Breast epithelium (tissue), 4 donors: Measurements from ENCODE around the gene INVS. TPM values are rescaled to one million over a fixed set of nuclear protein-coding genes. Genes with fewer than 3 reads are reported as not detected.

Source experiments
- DNase-seq, 2 donors: peaks; one replicate each; pipeline ENCODE4 v3.0.0-alpha.2; 2019; ENCODE audit warnings: low spot score in 2 of 2
- H3K27ac ChIP-seq, 2 donors: fragments of 200-600 bp; sonication (generic) in 1 of 2; one replicate each; pipeline ENCODE4 v1.5.1; 2016 to 2019; ENCODE audit warnings: mild to moderate bottlenecking in 1 of 2
- H3K27me3 ChIP-seq, 2 donors: fragments of 200-600 bp; sonication (generic) in 1 of 2; one replicate each; pipeline versions ENCODE4 v1.5.1 to v1.6.0; 2017 to 2019; ENCODE audit warnings: control low read depth in 1 of 2, mild to moderate bottlenecking in 1 of 2
- H3K36me3 ChIP-seq: fragments of 200-600 bp; one replicate; pipeline ENCODE4 v1.5.1; 2019
- H3K4me1 ChIP-seq, 2 donors: fragments of 200-600 bp; sonication (generic); one replicate each; pipeline ENCODE4 v1.5.1; 2016 to 2019; ENCODE audit warnings: control low read depth in 1 of 2
- H3K4me3 ChIP-seq, 3 donors: fragments of 200-600 bp; sonication (generic); 1 replicate in 2 of 3; 2 replicates in 1 of 3; pipeline ENCODE4 v1.5.1; 2016 to 2019; ENCODE audit warnings: mild to moderate bottlenecking in 3 of 3, moderate library complexity in 2 of 3
- H3K9me3 ChIP-seq, 2 donors: fragments of 200-600 bp; sonication (generic) in 1 of 2; one replicate each; pipeline ENCODE4 v1.5.1; 2016 to 2019; ENCODE audit warnings: control low read depth in 1 of 2
- POLR2A ChIP-seq: fragments of 450-650 bp; IDR thresholded peaks from one replicate; pipeline ENCODE4 v1.6.1; 2016; ENCODE audit warnings: antibody characterized with exemption, mild to moderate bottlenecking, moderate library complexity
- POLR2AphosphoS5 ChIP-seq, 3 donors: sonication (generic); formaldehyde crosslinking; IDR thresholded peaks; one replicate each; pipeline ENCODE4 v1.6.1; 2017; ENCODE audit warnings: antibody characterized with exemption in 3 of 3
- intact Hi-C: fragments of 100-400 bp; cut with DNase I; formaldehyde crosslinking; loops from one replicate; pipeline ENCODE4 v1.15.1; 2023; ENCODE audit warnings: low total_unique reads
- total RNA-seq, 3 donors: library from RNA; depleted of rRNA; stranded (reverse); fragments of >200 nt; gene quantifications; one replicate each; pipeline ENCODE4 v1.1.0, GENCODE V29; 2016
- TF ChIP-seq, protein P1 (sequence below), 3 donors: fragments of 450-650 bp; IDR thresholded peaks; one replicate each; pipeline ENCODE4 v1.5.1; 2016 to 2017; ENCODE audit warnings: antibody characterized with exemption in 3 of 3, mild to moderate bottlenecking in 3 of 3, moderate library complexity in 3 of 3

INVS gene
- total RNA-seq, 3 donors from 2014 or later: 30.7 to 36.0 (median 34.7) TPM

DNA sequence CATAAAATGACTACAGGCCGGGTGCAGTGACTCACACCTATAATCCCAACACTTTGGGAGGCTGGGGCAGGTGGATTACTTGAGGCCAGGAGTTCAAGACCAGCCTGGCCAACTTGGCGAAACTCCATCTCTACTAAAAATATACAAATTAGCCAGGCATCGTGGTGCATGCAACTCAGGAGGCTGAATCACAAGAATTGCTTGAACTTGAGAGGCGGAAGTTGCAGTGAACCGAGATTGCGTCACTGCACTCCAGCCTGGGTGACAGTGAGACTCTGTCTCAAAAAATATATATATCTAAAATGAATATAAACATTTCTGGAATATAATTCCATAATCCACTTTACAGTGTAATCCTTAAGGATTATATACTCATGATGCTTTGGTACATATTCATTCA is 187.2 kb downstream of the INVS start:
- intact Hi-C loops: no loop called here
- Histone ChIP-seq H3K27me3 (no peaks in the 10 kb centered on the region), H3K9me3 (peaks cover 8 to 28% of the 10 kb centered on the region in 2 donors), H3K4me1 (no peaks in the 10 kb centered on the region), H3K36me3 (peaks cover 9% of the 10 kb centered on the region), H3K27ac (no peak overlapping the region), H3K4me3 (no peak overlapping the region)
- DNase-seq: no peak
- TF ChIP-seq POLR2A: no peak
- TF ChIP-seq, protein P1, sequence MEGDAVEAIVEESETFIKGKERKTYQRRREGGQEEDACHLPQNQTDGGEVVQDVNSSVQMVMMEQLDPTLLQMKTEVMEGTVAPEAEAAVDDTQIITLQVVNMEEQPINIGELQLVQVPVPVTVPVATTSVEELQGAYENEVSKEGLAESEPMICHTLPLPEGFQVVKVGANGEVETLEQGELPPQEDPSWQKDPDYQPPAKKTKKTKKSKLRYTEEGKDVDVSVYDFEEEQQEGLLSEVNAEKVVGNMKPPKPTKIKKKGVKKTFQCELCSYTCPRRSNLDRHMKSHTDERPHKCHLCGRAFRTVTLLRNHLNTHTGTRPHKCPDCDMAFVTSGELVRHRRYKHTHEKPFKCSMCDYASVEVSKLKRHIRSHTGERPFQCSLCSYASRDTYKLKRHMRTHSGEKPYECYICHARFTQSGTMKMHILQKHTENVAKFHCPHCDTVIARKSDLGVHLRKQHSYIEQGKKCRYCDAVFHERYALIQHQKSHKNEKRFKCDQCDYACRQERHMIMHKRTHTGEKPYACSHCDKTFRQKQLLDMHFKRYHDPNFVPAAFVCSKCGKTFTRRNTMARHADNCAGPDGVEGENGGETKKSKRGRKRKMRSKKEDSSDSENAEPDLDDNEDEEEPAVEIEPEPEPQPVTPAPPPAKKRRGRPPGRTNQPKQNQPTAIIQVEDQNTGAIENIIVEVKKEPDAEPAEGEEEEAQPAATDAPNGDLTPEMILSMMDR (IDR thresholded peaks at IDR 0.05): no peak
- TF ChIP-seq POLR2AphosphoS5 (IDR thresholded peaks at IDR 0.05): no peak

DNA sequence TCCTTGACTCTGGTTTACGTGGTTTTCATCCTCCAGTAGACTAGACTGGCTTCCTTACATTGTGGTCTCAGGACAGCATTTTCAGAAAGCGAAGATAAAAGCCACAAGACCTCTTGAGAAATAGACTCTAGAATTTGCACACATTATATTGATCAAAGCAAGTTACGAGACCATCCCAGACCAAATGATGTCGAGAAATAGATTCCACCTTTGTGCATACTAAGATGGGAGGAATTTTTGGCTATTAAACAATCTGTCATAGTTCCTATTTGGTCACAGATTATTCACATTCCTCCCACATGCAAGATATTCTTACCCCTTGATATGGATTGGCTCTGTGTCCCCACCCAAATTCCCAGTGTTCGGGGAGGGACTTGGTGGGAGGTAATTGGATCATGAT is 188.1 kb downstream of the INVS start:
- no peak for DNase-seq
- no peak for TF ChIP-seq POLR2A
- no peak for TF ChIP-seq POLR2AphosphoS5 (IDR thresholded peaks at IDR 0.05)
- TF ChIP-seq, protein P1 (IDR thresholded peaks at IDR 0.05): no peak
- Histone ChIP-seq H3K9me3 (peaks cover 8 to 28% of the 10 kb centered on the region in 2 donors), H3K36me3 (peaks cover 9% of the 10 kb centered on the region), H3K4me1 (no peaks in the 10 kb centered on the region), H3K27ac (no peak overlapping the region), H3K4me3 (no peak overlapping the region), H3K27me3 (no peaks in the 10 kb centered on the region)
- intact Hi-C loops: no loop called here

DNA sequence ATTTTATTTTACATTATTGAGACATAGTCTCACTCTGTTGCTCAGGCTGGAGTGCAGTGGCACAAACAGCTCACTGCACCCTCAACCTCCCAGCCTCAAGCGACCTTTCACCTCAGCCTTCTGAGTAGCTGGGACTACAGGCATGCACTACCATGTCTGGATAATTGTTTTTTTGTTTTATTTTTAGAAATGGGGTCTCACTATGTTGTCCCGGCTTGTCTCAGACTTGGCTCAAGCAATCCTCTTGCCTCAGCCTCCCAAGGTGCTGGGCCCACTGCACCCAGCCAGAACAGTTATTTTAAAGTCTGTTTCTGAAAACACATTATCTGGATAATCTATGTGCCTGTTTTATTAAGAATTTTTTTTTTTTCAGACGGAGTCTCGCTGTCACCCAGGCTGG is 191.7 kb downstream of the INVS start:
- Histone ChIP-seq H3K4me3 (no peak overlapping the region), H3K4me1 (no peaks in the 10 kb centered on the region), H3K27me3 (no peaks in the 10 kb centered on the region), H3K9me3 (peaks cover 8 to 13% of the 10 kb centered on the region in 2 donors), H3K36me3 (peaks cover 9% of the 10 kb centered on the region), H3K27ac (no peak overlapping the region)
- no peak for DNase-seq
- TF ChIP-seq, protein P1 (IDR thresholded peaks at IDR 0.05): no peak
- TF ChIP-seq POLR2A (no peak), POLR2AphosphoS5 (IDR thresholded peaks at IDR 0.05) (no peak)
- intact Hi-C loops: loop anchor here (5.0 kb wide), 1 partner anchor 82 kb away; no protein-coding TSS in a partner anchor

DNA sequence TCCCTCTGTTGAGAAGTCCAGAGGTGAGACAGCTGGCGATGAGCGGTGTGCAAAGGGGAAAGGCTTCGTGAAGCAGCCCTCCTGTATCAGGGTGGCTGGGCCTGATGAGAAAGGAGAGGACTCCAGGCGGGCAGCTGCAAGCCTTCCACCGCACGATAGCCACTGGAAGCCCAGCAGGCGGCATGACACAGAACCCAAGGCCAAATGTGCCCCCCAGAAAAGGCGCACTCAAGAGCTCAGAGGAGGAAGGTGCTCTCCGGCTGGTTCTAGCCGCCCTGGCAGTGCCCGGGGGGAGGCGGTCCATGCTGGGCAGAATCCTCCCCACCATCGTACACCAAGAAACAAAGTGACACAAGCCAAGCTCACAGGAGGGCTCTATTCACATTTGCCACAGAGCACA is 193.4 kb downstream of the INVS start:
- Histone ChIP-seq H3K27me3 (no peaks in the 10 kb centered on the region), H3K9me3 (peaks cover 8% of the 10 kb centered on the region in 2 donors), H3K27ac (no peak overlapping the region), H3K4me1 (no peaks in the 10 kb centered on the region), H3K36me3 (no peaks in the 10 kb centered on the region), H3K4me3 (no peak overlapping the region)
- intact Hi-C loops: loop anchor here (5.0 kb wide), 1 partner anchor 80 kb away; no protein-coding TSS in a partner anchor
- no peak for DNase-seq
- no peak for TF ChIP-seq POLR2AphosphoS5 (IDR thresholded peaks at IDR 0.05)
- TF ChIP-seq POLR2A: no peak
- TF ChIP-seq, protein P1 (IDR thresholded peaks at IDR 0.05): no peak

DNA sequence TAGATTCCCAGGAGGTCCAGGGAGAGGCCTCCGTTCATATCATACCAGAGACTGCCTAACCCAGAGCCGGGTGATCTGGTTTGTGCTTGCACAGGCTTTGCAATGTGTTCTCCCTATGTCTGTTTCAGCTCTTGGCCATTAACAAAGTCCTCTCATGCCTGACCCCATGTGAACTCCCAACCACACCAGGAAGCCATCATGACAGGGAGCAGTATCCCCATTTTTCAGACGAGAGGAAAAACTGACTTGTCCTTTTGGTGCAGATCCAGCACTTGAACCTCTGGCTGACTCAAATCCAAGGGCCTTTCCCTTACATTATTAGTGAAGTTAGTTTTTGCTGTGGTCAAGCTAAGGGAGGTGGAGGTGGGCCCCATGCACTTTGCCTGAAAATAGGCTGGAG is 195.3 kb downstream of the INVS start:
- H3K4me3 ChIP-seq: no peak overlapping the region
- H3K4me1 ChIP-seq: no peaks in the 10 kb centered on the region
- intact Hi-C loops: loop anchor here (5.0 kb wide), 1 partner anchor 78 kb away; no protein-coding TSS in a partner anchor
- TF ChIP-seq, protein P1 (IDR thresholded peaks at IDR 0.05): no peak
- TF ChIP-seq POLR2A: no peak
- no peak for TF ChIP-seq POLR2AphosphoS5 (IDR thresholded peaks at IDR 0.05)
- H3K36me3 ChIP-seq: no peaks in the 10 kb centered on the region
- H3K27ac ChIP-seq: no peak overlapping the region
- no peak for DNase-seq
- H3K9me3 ChIP-seq: no peaks in the 10 kb centered on the region
- no peaks in the 10 kb centered on the region for H3K27me3 ChIP-seq
